K562 (cell line): ENCODE data around the gene IDNK.

Experiments used
- ATF3 ChIP-seq, 2 experiments: fragments of 450-650 bp in 1 of 2; sonication (generic) in 1 of 2; formaldehyde crosslinking in 1 of 2; IDR thresholded peaks in 1 of 2; conservative IDR thresholded peaks in 1 of 2; 2 replicates each; pipeline versions ENCODE4 v1.6.1 to v1.8.1; 2016 to 2023; ENCODE audit warnings: mild to moderate bottlenecking in 2 of 2, moderate library complexity in 2 of 2, inconsistent platforms in 1 of 2, missing genetic modification reagents in 1 of 2
- BHLHE40 ChIP-seq: IDR thresholded peaks from 2 replicates; pipeline ENCODE4 v1.6.1; 2011; ENCODE audit warnings: low read length, improper control_type of control experiment
- CTCF ChIP-seq, 3 experiments: IDR thresholded peaks in 2 of 3; conservative IDR thresholded peaks in 1 of 3; 2 replicates each; pipeline ENCODE4 v1.5.1; 2011 to 2012; ENCODE audit warnings: low read length in 3 of 3, mild to moderate bottlenecking in 3 of 3, control low read depth in 2 of 3, improper control_type of control experiment in 1 of 3, inconsistent platforms in 1 of 3, low read depth in 1 of 3, mixed read lengths in 1 of 3, moderate library complexity in 1 of 3; ENCODE audit not compliant: insufficient read depth in 2 of 3
- ELF1 ChIP-seq: fragments of 200-800 bp; sonication (Bioruptor generic); IDR thresholded peaks from 2 replicates; pipeline ENCODE4 v1.6.1; 2016; ENCODE audit warnings: missing genetic modification characterization, missing compliant biosample characterization
- EP300 ChIP-seq: IDR thresholded peaks from 2 replicates; pipeline ENCODE4 v1.6.1; 2012; ENCODE audit warnings: low read length, improper control_type of control experiment
- HIVEP1 ChIP-seq: fragments of 250-450 bp; sonication (Bioruptor Pico); IDR thresholded peaks from 2 replicates; pipeline ENCODE4 v1.4.0; 2020; ENCODE audit warnings: mild to moderate bottlenecking
- POLR2A ChIP-seq: fragments of 450-650 bp; conservative IDR thresholded peaks from 2 replicates; pipeline ENCODE4 v1.6.1; 2016
- REST ChIP-seq, 2 experiments: fragments of 450-650 bp; formaldehyde crosslinking in 1 of 2; IDR thresholded peaks; 2 replicates each; pipeline versions ENCODE4 v1.4.0 to v1.6.1; 2014 to 2020; ENCODE audit warnings: mild to moderate bottlenecking in 2 of 2, borderline replicate concordance in 1 of 2, low read depth in 1 of 2
- RFX1 ChIP-seq: fragments of 450-650 bp; IDR thresholded peaks from 2 replicates; pipeline ENCODE4 v1.6.1; 2016; ENCODE audit warnings: mild to moderate bottlenecking, moderate library complexity
- SOX6 ChIP-seq: fragments of 450-650 bp; IDR thresholded peaks from 2 replicates; pipeline ENCODE4 v1.6.1; 2014; ENCODE audit warnings: mild to moderate bottlenecking
- U2AF2 ChIP-seq: fragments of 200-400 bp; formaldehyde crosslinking; optimal IDR thresholded peaks from 2 replicates; pipeline ENCODE3; 2017; ENCODE audit warnings: low read depth, mild to moderate bottlenecking, low read length
- ZNF217 ChIP-seq: sonication (generic); formaldehyde crosslinking; IDR thresholded peaks from 2 replicates; pipeline ENCODE4 v1.8.0; 2022; ENCODE audit warnings: mild to moderate bottlenecking, missing genetic modification reagents
- ZNF263 ChIP-seq: sonication (generic); formaldehyde crosslinking; IDR thresholded peaks from 2 replicates; pipeline ENCODE4 v1.8.0; 2022; ENCODE audit warnings: mild to moderate bottlenecking, missing genetic modification reagents, borderline replicate concordance
- ZNF354B ChIP-seq: fragments of 250-450 bp; sonication (Bioruptor Pico); IDR thresholded peaks from 2 replicates; pipeline ENCODE4 v1.4.0; 2020

- TF ChIP-seq ATF3 (IDR thresholded peaks at IDR 0.05) (no peak), ATF3 (CRISPR knock-in tag; conservative IDR thresholded peaks at IDR 0.05) (no peak), CTCF (IDR thresholded peaks at IDR 0.05 in 2 of 3, conservative IDR thresholded peaks at IDR 0.05 in 1 of 3; ENCODE audit: insufficient read depth in 2 of 3, low read depth in 1 of 3, low read length in 3 of 3) (no peak), ELF1 (tag) (0 out of 2 replicates have a peak, but pooled peaks have one; percentile 71), BHLHE40 (no peak), REST (IDR thresholded peaks at IDR 0.05; ENCODE audit: borderline replicate concordance) (no peak), REST (CRISPR knock-in tag; IDR thresholded peaks at IDR 0.05; ENCODE audit: low read depth) (no peak), ZNF217 (CRISPR knock-in tag) (no peak), HIVEP1 (CRISPR knock-in tag) (no peak), ZNF263 (CRISPR knock-in tag) (no peak), U2AF2 (no peak), ZNF354B (CRISPR knock-in tag) (no peak), RFX1 (no peak), POLR2A (no peak), SOX6 (no peak), EP300 (no peak)
Observed at GRCh38 chr9:83622433-83622938, 457 bp upstream of the IDNK start.
